Activated T-cell treated with anti-CD3 and anti-CD28 coated beads for 1 hour (primary cell): Measurements from ENCODE around the gene RSPH9.

Source experiments
- DNase-seq: peaks from one replicate; pipeline ENCODE4 v3.0.0-alpha.2; 2020; ENCODE audit warnings: low read depth

RSPH9 gene

DNA sequence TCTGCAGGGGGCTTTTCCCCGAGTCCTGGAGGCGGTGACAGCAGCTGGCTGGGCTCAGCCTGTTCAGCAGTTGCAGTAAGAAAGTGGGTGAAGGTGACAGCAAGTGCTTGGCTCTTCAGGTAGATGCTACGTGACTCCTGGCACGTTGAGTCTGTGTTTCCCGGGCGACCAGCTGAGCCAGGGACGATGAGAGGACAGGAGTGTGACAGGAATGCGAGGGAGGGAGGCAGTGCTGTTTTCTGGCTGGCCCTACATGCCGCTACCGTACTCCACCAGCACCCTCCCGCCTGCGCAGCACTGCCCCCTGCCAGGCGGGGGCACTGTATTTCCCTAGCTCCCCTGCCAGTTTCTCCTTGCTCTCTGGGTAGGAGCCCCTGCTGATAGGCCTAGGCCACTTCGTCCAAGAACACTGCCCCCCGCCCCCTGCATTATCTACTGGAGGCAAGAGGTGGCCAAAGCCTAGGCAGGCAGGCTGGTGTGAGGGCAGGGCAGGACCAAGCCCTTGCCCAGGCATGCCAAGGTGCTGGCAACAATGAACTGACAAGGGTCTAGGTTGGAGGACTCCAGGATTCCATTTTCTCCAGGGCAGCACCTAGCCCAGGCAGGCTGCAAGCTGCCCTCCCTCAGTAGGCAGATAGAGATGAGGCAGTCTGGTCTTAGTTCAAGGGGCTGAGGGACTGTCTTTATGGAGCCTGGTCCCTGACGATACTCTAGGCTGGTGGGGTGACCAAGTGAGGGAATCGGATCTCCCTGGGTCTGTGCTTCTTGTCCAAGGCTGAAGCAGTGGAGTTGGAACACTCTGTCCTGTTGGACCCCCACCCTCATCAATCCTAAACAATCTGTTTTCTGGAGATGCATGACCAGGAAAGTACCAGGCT is 23.6 kb downstream of the RSPH9 start:
- DNase-seq = peak; percentile 32

DNA sequence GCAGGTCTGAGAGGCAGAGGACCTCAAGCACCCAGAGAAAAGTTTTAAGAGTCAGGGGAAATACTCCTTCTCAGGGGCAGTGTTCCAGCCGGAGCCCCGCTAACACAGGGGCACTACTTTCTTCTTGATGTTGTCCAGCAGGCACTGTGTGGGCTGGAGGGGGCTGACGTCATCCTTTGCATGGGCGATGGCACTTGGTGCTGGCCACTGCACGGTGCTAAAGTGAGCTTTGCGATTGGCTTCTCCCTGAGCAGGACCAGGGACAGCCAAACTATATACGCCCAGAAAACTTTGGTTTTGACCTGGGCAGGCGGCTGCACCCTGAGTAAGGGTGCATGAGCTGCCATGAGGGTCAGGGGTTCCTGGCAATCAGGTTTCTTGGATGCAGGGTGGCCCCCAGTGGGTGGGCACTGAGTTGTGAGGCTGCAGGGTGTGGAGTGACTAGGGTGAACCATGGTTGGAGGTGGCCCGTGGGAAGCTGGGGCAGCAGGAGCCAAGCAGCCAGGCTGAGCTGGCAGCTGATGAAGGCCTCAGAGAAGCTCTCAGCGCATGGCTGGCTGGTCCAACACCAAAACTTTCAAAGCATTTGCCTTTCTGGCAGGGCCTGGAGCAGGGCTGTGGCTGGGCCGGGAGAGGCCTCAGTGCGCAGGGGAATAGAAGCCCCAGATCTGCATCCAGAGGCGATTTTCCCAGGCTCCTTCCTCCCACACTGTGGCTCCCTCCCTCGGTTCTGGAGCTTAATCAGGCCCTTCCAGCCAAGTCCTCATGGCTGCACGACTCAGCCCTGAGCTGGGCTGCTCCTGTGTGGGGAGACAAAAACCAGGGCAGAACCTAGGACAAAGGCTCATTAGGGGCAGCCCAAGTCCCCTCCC is 24.4 kb downstream of the RSPH9 start:
- DNase-seq = no peak

DNA sequence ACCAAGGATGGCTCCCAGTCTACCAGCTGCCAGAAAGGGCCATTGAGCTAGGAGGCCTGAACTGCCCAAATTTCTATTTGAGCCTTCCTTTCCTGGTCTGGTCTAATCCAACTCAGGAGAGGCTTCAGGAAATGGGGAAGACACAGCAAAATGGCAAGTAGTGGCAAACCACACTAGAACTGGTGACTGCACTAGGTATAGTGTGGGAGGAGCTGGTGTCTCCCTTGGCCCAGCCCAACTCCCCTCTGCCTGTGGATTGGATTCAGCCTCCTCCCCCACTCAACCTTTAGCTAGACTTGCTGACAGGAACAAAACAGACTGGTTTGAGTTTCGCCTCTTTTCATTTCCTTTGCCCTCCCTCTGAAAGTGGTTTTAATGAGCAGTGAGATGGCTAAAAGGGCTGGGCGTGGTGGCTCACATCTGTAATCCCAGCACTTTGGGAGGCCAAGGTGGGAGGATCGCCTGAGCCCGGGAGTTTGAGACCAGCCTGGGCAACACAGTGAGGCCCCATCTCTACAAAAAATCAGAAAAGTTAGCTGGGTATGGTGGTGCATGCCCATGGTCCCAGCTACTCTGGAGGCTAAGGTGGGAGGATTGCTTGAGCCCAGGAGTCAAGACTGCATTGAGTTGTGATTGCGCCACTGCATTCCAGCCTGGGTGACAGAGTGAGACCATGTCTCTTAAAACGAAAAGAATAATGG is 25.2 kb downstream of the RSPH9 start:
- no peak for DNase-seq

DNA sequence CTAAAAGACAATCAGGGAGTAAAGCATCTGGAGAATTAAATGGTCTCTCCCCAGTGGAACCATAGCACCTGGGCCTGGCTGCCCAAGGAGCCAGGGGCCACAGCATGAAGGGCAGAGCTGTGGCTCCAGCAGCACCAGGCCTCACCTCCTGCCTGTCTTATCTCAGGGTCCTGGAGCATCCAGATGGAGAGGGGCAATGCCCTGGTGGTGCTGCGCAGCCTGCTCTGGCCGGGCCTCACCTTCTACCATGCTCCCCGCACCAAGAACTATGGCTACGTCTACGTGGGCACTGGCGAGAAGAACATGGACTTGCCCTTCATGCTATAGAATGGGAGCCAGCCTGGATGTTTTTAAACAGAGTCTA is 25.8 kb downstream of the RSPH9 start:
- DNase-seq = no peak

DNA sequence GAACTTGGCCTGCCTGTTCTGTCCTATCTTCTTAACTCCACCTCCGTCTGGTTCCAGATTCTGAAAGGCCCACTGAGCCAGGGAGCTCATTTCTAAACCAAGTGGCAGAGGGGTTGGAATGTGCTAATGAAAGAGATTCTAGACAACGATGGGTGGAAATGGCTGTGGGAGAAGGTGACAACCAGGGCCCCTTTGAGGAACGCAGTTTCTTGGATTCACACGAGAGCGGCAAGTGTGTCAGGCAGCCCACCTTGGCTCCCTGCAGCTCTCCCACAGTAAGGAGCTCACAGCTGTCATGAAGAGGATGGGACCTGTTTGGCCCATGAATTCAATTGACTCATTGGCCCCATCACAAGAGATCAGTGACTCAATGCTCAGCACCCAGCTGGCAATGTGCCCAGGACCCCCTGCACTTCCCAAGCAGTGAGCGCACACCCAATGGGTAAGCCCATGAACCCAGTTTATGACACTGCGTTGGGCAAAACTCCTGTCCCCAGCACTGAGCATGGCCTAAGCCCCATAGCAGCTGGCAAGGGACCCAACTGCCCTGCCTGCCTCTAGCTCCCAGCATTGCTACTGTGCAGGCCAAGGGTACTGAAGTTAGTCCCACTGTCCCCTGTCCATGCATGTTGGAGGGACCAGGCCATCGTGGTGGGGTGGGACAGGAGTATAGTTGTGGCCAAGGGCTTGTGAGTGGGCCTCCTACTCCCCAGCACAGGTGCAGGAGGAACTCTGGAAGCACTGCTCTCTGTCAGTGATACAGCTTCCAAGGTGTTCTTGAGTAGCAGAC is 26.4 kb downstream of the RSPH9 start:
- DNase-seq = no peak

DNA sequence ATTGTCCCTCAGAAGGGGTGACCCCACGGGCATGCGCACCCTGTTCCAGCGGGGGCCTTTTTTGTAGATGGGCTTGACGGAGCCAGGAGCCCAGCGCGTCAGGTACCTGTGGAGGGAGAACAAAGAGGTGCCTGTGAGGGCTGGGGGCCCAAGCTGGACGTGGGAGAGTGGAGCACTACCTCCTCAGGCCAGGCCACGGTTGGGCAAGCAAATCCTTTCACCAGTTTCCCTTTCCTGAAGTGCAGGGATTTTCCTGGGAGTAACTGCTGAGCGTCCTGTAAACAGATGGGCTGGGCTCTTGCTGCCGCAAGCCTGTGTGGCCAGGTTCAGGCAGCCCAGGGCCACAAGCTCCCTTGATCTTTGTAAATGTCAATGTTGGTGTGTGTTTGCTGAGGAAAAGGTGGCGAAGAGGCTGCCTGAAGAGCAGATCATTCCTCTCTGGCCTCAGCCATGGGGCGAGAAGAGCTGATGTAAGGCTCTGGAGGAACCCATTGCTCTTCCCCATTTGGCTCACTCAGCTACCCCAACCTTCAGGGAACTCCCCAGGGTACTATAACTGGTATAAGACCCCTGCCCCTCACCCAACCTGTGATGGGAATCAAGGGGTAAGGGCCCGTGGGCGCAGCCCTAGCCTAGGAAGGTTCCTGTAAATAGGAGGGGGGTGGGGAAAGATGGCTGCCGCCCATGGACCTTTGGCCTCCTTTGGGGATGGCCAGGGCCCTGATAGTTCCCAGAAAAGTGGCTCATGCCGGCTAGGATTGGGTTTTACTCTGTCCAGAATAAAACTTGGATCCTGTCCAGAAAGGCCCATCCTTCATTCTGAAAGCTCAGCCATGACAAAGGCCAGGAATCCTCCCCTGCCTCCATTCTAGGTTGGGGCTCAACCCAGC is 27.2 kb downstream of the RSPH9 start:
- DNase-seq = no peak

DNA sequence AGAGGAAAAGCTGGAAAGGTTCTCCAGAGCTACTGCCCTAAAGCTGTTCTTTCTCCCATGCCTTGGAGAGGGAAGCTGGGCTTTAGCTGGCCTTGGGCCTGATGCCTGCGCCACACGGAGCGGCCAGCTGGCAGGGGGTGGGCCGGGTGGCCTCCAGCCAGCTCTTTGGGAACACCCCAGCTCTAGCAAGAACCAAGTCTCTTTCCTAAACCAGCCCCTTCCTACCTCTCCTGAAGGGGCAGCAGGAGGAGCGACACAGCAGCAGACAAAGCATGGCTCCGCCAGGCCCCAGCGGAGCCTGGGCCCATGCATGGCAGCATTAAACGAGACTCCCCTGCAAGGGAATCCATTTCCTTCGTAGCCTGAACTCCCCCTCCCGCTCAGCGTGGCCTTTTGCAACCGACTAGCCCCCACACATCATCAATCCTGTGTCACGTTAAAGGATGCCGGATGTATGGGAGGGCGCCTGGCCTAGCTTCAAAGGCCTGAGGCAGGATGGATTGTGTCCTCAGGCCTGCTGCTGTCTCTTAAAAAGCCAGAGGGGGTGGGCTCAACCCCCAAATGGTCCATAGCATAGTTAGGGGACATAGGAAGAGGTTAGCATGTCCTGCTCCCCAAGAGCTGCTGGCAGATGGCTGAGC is 28.7 kb downstream of the RSPH9 start:
- no peak for DNase-seq

DNA sequence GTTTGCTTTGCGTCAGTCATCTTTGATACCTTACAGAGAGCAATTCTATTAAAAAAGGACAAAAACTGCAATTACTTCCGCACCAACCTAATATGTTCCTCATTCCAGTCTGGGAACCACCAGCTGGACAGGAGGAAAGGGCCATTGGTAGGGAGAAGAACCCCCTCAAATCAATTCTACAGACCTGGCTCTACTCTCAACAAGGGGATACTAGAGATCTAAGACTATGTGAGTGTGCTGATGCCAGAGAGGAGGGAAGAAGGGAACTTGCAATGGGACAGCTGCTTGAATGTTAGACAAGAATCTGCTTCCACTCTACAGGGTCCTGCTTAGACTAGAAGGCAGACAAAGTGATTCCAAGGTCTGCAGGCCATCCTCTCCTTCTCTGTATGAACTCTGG is 29.5 kb downstream of the RSPH9 start:
- no peak for DNase-seq

DNA sequence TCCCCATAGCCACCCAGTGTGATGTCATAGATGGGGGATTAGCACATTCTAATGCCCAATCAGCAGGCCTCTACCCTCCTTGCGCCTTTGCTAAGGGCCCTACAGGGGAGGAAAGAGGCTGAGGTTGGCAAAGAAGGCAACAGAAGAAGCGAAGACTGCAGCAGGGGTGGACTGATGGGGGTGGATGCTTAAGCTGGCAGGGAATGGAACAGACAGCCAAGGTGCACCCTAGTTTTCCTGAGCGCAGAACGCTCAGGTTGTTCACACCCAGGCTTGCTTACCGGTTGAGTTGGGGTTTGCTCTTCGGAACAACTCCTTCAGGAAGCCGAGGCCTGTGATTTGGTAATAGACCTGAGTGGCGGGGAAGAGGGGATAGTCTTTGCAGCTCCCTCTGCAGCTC is 30.1 kb downstream of the RSPH9 start:
- no peak for DNase-seq

DNA sequence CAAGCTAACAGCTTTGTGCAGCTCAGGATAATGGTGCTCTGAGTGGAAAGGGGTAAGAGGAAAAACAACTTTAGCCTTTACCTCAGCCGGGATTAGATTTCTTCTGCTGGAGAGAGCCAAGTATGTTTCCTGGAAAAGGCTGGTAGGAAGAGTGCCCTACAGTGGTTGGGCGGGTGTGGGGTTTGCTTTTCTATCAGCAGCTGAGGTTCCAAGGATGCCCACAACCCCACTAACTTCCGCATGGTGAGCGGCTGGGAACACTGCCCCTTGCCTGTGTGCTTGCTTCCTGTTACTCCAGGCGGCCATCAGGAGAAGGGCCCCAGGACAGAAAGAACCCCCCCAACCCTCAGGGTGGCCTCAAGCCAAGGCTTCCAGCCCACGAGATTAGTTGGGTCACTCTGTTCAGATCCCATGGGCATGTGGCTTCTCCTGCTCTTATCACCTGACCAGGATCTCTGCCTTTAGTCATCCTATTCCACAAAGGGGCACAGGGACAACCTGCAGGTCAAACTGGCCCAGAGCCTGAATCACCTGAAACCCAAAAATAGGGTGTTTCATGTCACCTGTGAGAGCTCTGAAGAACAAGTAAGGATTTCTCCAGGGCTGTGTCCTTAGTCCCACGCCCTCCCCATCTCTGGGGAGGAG is 32.2 kb downstream of the RSPH9 start:
- no peak for DNase-seq

DNA sequence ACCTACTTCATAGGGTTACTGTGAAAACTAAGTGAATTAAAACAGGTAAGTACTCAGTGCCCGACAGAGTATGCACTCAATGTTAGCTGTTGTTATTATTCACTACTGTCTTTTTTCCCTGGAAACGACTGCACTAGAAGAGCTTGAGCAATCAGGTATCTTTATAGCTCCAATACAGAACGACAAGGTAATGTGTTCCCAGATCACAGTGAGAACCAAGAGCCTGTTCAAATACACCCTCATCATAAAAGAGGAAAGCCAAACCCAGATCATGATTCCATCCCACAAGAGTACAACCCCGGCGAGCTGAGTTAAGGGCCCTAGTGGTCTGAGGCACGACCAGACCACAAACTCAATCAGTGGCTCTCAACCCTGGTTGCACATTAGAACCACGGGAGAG is 32.9 kb downstream of the RSPH9 start:
- no peak for DNase-seq

DNA sequence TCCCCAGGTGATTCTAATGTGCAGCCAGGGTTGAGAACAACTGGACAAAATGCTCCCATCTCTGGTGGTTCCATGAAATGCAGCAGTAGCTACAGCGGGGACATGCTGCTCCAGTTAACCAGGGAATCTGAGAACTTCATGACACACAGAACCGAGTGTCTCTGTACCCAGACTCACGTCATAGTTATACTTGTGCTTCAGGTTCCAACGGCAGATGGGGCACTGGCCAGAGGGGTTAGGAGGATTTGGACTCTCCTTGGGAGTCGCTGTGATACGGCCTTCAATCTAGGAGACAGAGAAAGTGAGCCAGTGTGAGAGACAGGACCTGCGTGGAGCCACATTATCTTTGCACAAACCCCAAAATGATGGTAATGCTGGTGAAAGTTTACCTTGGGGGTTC is 33.5 kb downstream of the RSPH9 start:
- DNase-seq = no peak

DNA sequence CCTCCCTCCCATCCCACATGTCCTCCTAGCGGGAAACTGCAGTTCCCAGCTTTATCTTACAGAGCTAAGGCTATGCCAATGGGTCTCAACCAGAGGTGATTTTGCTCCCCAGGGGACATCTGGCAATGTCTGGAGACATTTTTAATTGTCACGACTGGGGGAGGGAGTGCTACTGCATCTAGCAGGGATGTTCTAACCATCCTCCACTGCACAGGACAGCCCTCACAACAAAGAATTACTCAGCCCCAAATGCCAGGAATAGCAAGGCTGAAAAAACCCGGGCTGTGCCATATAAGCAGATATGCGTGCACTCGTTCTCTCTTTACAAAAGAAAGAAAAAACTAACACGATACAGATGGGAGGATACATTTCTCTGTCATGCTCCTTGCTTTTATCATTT is 34.2 kb downstream of the RSPH9 start:
- no peak for DNase-seq

DNA sequence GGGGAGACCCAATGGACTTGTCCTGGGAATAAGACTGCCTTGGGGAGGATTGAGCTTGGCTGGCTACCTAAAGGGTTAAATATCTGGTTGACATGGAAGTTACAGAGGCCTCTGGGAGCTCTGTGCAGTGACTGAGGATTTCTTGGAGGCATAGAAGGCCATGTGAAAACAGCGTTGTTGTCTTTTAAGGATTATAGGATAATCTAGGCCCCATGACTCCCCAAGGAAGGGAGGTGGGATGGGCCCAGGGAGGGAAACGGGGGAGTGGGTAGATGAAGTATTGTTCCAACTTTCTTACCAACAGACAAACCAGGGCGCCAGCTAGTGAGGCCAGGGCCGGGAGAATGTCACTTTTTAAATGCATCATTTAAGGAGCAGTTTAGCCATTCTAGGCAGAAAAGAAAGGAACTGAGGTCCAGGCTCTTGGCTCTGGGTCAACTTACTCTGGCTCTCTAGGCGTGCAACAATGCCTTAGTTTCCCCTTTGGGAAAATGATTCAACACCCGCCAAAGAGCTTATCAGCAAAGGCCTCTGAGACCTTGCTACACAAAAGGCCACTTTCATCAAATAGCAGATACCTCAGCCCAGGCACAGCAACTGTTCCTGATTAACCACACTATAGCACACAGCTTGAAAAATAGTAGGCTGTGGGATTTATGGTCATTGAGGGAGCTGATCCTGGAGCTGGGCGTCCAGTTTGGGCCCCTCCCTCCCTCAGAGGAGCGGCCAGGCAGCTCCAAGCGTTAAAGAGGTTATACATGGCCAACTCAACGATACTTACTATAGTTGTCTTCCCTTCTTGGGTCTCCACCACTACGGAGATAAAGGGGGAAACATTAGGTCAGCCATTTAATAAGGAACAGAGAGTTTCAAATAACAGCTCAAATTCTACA is 35.7 kb downstream of the RSPH9 start:
- DNase-seq = no peak

DNA sequence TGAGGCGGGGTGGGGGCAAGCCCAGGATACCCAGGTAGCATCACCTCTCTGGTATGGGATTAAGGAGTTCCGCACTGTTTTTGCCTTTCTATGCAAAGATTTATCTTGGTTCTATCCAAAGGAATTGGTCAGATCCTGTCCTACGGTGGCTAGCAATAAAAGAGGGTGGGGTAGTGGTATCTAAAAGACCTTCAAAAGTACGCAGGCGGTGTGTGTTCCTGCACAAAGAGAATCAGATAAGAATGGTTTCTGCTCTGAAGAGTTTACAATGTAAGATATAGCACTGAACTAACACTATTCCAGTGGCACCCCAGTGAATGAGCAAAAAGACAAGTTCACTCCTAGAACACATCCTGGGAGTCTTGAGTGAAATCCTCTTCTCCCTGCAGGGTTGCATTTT is 36.5 kb downstream of the RSPH9 start:
- DNase-seq = no peak

DNA sequence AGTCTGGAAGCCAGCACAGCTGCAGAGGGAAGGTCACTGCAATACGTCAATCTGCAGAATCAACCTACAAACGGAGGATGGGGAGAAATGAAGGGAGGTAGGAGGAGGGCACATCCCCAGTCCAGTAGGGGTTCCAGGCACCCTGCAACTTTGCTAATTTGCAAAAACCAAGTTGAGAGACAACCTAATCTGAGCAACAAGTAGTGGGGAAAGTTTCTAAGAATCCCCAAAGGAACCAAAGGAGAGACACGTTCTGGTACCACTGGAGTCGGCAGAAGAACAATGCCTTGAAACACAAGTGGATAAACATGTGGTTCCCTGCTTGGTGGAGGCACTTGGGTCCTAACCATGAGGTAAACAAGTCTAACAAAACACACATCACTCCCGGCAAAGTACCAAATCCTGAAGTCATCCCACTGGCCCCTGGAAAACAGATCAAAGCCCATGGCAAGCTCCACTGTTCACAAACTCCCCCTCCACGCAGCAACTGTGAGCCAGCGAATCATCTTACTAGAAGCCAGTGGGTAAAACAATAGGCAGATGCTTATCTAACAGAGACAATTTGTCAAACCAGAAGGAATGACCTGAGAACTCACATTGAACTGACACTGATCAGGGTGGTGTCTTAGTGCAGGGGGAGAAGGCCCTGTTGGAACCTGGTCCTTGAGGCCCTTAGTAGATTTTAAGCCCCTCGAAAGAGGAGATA is 38.0 kb downstream of the RSPH9 start:
- DNase-seq = no peak

DNA sequence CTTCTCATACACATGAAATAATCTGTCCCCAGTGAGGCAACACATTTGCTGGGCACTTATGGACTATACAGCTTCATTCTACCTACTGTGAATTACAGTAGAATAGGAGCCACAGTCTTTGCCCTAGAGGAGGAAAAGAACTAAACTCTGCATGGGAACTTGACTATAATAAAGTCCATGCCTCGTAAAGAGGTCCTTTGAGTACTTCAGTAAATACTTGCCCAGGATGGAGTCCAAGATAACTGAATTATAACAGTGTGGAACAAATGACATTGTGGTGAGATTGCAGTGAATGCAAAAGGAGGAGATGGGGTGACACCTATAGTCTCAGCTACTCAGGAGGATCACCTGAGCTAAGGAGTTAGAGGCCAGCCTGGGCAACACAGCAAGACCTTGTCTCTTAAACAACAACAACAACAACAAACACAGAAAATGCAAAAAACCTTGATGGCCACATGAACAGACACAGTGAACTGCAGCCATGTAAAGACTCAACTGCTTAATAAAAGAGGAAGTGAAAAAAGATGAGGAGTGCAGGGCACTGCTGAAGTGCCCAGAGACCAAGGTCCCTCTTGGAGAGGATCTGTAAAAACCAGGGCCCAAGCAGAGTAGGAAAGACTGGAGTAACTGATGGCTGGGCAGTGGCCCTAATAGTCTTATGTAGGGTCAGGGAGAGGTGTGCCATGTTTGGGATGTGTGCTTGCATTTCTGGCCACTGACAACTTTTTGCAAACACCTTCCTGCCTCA is 39.0 kb downstream of the RSPH9 start:
- no peak for DNase-seq

DNA sequence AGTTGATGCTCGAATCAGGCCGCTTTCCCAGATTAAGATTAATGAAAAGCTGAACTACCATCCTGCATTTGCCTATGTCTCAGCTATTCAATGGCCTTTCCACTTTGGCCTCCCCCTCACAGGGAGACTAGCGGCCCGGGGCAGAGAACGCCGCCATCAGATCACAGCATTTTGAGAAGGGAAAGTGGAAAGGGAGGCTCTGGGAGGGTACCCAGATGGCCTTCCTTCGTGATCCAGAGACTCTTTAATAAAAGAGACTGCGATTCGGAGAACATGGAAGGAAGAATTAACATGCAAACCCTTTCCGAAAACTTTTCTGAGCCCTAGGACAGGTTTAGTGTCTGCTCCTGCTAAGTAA is 42.2 kb downstream of the RSPH9 start:
- DNase-seq = no peak
